Measurements from ENCODE around the gene CDC25C.
"Not testable (repeated sequence)": the region's sequence is repeated elsewhere in the genome, so short reads cannot be mapped to it uniquely, and the experiment has no call there.

CDC25C gene

DNA sequence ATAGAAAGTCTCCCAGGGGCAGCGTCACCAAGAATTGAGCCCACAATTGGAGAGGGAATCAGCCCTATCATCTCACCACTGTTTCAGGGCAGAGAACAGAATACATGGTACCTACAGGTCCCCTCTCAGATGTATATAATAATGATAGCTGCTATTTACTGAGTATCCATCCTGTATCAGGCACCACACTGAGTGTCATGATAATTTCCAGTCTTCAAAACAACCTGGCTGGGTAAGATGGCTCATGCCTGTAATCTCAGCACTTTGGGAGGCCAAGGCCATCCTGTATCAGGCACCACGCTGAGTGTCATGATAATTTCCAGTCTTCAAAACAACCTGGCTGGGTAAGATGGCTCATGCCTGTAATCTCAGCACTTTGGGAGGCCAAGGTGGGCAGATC, 83.8 kb downstream of the CDC25C start:
- not testable (repeated sequence) for H2BK12ac ChIP-seq (ENCODE audit: low read length); H2AFZ ChIP-seq (ENCODE audit: low read length); H3K18ac ChIP-seq (ENCODE audit: low read length); H3K27me3 ChIP-seq (ENCODE audit: control insufficient read depth in 3 of 3, insufficient read depth in 3 of 3, low read depth in 1 of 3, low read length in 3 of 3); H3K23ac ChIP-seq (ENCODE audit: low read depth, low read length, poor library complexity); H3K9me3 ChIP-seq (replicated peaks in 1 of 2; ENCODE audit: control insufficient read depth in 2 of 2, insufficient read depth in 1 of 2, low read depth in 1 of 2, low read length in 2 of 2); H3K4me3 ChIP-seq (ENCODE audit: low read length in 2 of 2); H3K27ac ChIP-seq (replicated peaks; ENCODE audit: low read length); H4K8ac ChIP-seq (ENCODE audit: low read depth, low read length); H2BK120ac ChIP-seq (ENCODE audit: low read depth, low read length); H4K91ac ChIP-seq (ENCODE audit: low read depth, low read length, poor library complexity); H3K14ac ChIP-seq (ENCODE audit: low read length); H3K4ac ChIP-seq (ENCODE audit: low read length); H3K79me1 ChIP-seq (ENCODE audit: low read depth, low read length); DNase-seq (ENCODE audit: low spot score); H2BK15ac ChIP-seq (ENCODE audit: low read length); H3K9ac ChIP-seq (ENCODE audit: low read depth, low read length, poor library complexity); H3K4me2 ChIP-seq (ENCODE audit: insufficient read depth, low read length, poor library complexity, severe bottlenecking); H2AK5ac ChIP-seq (ENCODE audit: low read depth, low read length); H2BK5ac ChIP-seq (ENCODE audit: low read length); H3K36me3 ChIP-seq (replicated peaks in 1 of 2; ENCODE audit: control insufficient read depth in 2 of 2, insufficient read depth in 2 of 2, low read length in 2 of 2)
- peaks cover 20 to 22% of the 10 kb centered on the region in 2 donors for H3K4me1 ChIP-seq (ENCODE audit: control insufficient read depth in 2 of 2, insufficient read depth in 1 of 2, low read depth in 1 of 2, low read length in 2 of 2)
- no CpG with 5 or more reads among the region's 2 CpGs for WGBS, 2 donors (ENCODE audit: extremely low coverage in 2 of 2, insufficient read length in 2 of 2, insufficient replicate concordance in 1 of 2)

DNA sequence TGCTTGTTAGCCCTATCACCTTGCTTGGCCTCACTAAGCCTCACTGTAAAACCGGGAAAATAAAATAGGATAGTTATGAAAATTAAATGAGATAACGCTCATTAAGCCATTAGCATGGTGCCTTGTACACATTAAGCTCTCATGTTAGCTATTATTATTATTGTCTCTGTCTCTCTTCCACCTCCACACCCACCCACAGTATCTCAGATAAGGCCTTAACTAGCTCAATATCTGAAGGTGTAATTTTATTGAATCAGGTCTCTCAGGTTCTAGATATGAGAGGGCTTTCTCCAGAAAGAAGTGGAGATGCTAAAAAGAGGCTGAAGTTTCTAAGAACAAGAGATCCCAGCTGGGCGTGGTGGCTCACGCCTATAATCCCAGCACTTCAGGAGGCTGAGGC, 84.8 kb downstream of the CDC25C start:
- Histone ChIP-seq H3K4ac (ENCODE audit: low read length) (no peak overlapping the region), H3K9ac (ENCODE audit: low read depth, low read length, poor library complexity) (no peak overlapping the region), H2BK15ac (ENCODE audit: low read length) (no peak overlapping the region), H3K27me3 (ENCODE audit: control insufficient read depth in 3 of 3, insufficient read depth in 3 of 3, low read depth in 1 of 3, low read length in 3 of 3) (peaks cover 0 to 10% (median 4%) of the 10 kb centered on the region in 3 experiments), H3K4me2 (ENCODE audit: insufficient read depth, low read length, poor library complexity, severe bottlenecking) (no peak overlapping the region), H4K91ac (ENCODE audit: low read depth, low read length, poor library complexity) (no peak overlapping the region), H2BK12ac (ENCODE audit: low read length) (no peak overlapping the region), H3K18ac (ENCODE audit: low read length) (no peak overlapping the region), H3K4me1 (ENCODE audit: control insufficient read depth in 2 of 2, insufficient read depth in 1 of 2, low read depth in 1 of 2, low read length in 2 of 2) (peaks cover 20% of the 10 kb centered on the region in 2 donors), H3K23ac (ENCODE audit: low read depth, low read length, poor library complexity) (no peak overlapping the region), H3K4me3 (ENCODE audit: low read length in 2 of 2) (no peak overlapping the region), H3K27ac (replicated peaks; ENCODE audit: low read length) (no peak overlapping the region), H3K14ac (ENCODE audit: low read length) (no peak overlapping the region), H2AFZ (ENCODE audit: low read length) (no peak overlapping the region), H2BK5ac (ENCODE audit: low read length) (no peak overlapping the region), H4K8ac (ENCODE audit: low read depth, low read length) (no peak overlapping the region), H3K79me1 (ENCODE audit: low read depth, low read length) (no peaks in the 10 kb centered on the region), H2AK5ac (ENCODE audit: low read depth, low read length) (no peak overlapping the region), H3K36me3 (replicated peaks in 1 of 2; ENCODE audit: control insufficient read depth in 2 of 2, insufficient read depth in 2 of 2, low read length in 2 of 2) (no peaks in the 10 kb centered on the region), H2BK120ac (ENCODE audit: low read depth, low read length) (no peak overlapping the region), H3K9me3 (replicated peaks in 1 of 2; ENCODE audit: control insufficient read depth in 2 of 2, insufficient read depth in 1 of 2, low read depth in 1 of 2, low read length in 2 of 2) (no peaks in the 10 kb centered on the region)
- no peak for DNase-seq (ENCODE audit: low spot score)
- no CpG with 5 or more reads among the region's 4 CpGs for whole genome bisulfite sequencing, 2 donors (ENCODE audit: extremely low coverage in 2 of 2, insufficient read length in 2 of 2, insufficient replicate concordance in 1 of 2)

DNA sequence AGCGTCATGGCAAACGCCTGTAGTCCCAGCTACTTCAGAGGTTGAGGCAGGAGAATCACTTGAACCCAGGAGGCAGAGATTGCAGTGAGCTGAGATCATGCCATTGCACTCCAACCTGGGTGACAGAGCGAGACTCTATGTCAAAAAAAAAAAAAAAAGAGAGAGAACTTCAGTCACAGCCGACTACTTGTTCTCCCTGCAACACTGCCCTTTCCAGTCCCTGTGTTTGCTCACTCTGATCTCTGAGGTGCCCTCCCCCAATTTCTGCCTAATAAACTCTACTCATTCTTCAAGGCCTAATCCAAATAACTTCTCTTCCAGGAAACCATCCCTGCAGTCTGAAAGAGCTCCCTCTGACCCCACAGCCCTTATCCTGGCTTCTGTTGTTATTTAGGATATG, 85.3 kb downstream of the CDC25C start:
- WGBS, 2 donors (ENCODE audit: extremely low coverage in 2 of 2, insufficient read length in 2 of 2, insufficient replicate concordance in 1 of 2), result no CpG with 5 or more reads among the region's 4 CpGs
- H3K79me1 ChIP-seq (ENCODE audit: low read depth, low read length), result no peaks in the 10 kb centered on the region
- H2BK5ac ChIP-seq (ENCODE audit: low read length), result no peak overlapping the region
- no peak overlapping the region for H2AFZ ChIP-seq (ENCODE audit: low read length)
- H3K23ac ChIP-seq (ENCODE audit: low read depth, low read length, poor library complexity), result no peak overlapping the region
- no peak overlapping the region for H2AK5ac ChIP-seq (ENCODE audit: low read depth, low read length)
- H3K27me3 ChIP-seq (ENCODE audit: control insufficient read depth in 3 of 3, insufficient read depth in 3 of 3, low read depth in 1 of 3, low read length in 3 of 3), result peaks cover 0 to 13% (median 8%) of the 10 kb centered on the region in 3 experiments
- H2BK15ac ChIP-seq (ENCODE audit: low read length), result no peak overlapping the region
- H3K4ac ChIP-seq (ENCODE audit: low read length), result no peak overlapping the region
- H4K91ac ChIP-seq (ENCODE audit: low read depth, low read length, poor library complexity), result no peak overlapping the region
- no peak overlapping the region for H4K8ac ChIP-seq (ENCODE audit: low read depth, low read length)
- no peak overlapping the region for H2BK120ac ChIP-seq (ENCODE audit: low read depth, low read length)
- no peak overlapping the region for H2BK12ac ChIP-seq (ENCODE audit: low read length)
- H3K9me3 ChIP-seq (replicated peaks in 1 of 2; ENCODE audit: control insufficient read depth in 2 of 2, insufficient read depth in 1 of 2, low read depth in 1 of 2, low read length in 2 of 2), result no peaks in the 10 kb centered on the region
- H3K4me3 ChIP-seq (ENCODE audit: low read length in 2 of 2), result no peak overlapping the region
- no peak overlapping the region for H3K9ac ChIP-seq (ENCODE audit: low read depth, low read length, poor library complexity)
- H3K4me1 ChIP-seq (ENCODE audit: control insufficient read depth in 2 of 2, insufficient read depth in 1 of 2, low read depth in 1 of 2, low read length in 2 of 2), result peaks cover 20 to 22% of the 10 kb centered on the region in 2 donors
- no peak overlapping the region for H3K4me2 ChIP-seq (ENCODE audit: insufficient read depth, low read length, poor library complexity, severe bottlenecking)
- H3K14ac ChIP-seq (ENCODE audit: low read length), result no peak overlapping the region
- H3K18ac ChIP-seq (ENCODE audit: low read length), result no peak overlapping the region
- no peak for DNase-seq (ENCODE audit: low spot score)
- no peak overlapping the region for H3K27ac ChIP-seq (replicated peaks; ENCODE audit: low read length)
- H3K36me3 ChIP-seq (replicated peaks in 1 of 2; ENCODE audit: control insufficient read depth in 2 of 2, insufficient read depth in 2 of 2, low read length in 2 of 2), result no peaks in the 10 kb centered on the region

DNA sequence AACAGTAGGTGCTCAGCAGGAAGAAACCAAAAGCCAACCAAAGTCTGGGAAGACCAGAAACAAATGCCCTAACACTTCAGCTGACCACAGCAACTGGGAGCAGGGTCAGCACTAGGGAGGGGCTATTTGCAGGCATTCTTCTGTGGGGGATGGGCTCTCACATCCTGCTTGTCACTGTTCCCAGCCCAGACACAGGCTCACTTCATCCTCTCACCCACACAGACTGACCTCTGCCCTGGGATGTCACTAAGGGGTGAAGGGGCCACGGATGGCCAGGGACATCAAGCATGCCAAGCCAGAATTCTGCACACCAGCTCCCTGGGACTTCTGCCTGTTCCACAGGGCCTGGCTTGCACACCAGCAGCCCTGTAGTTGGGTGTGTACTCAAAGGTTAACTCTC, 85.9 kb downstream of the CDC25C start:
- H3K9ac ChIP-seq (ENCODE audit: low read depth, low read length, poor library complexity), result no peak overlapping the region
- no peak overlapping the region for H2AK5ac ChIP-seq (ENCODE audit: low read depth, low read length)
- no peak overlapping the region for H3K18ac ChIP-seq (ENCODE audit: low read length)
- H3K79me1 ChIP-seq (ENCODE audit: low read depth, low read length), result no peaks in the 10 kb centered on the region
- H3K27ac ChIP-seq (replicated peaks; ENCODE audit: low read length), result peak overlapping the region; percentile 17
- no peak overlapping the region for H3K4me2 ChIP-seq (ENCODE audit: insufficient read depth, low read length, poor library complexity, severe bottlenecking)
- no peak overlapping the region for H2BK5ac ChIP-seq (ENCODE audit: low read length)
- no peak overlapping the region for H2BK15ac ChIP-seq (ENCODE audit: low read length)
- no peak overlapping the region for H2BK120ac ChIP-seq (ENCODE audit: low read depth, low read length)
- peaks cover 0 to 19% (median 14%) of the 10 kb centered on the region in 3 experiments for H3K27me3 ChIP-seq (ENCODE audit: control insufficient read depth in 3 of 3, insufficient read depth in 3 of 3, low read depth in 1 of 3, low read length in 3 of 3)
- H3K4ac ChIP-seq (ENCODE audit: low read length), result no peak overlapping the region
- DNase-seq (ENCODE audit: low spot score), result peak; percentile 54
- no peak overlapping the region for H4K8ac ChIP-seq (ENCODE audit: low read depth, low read length)
- no peak overlapping the region for H2AFZ ChIP-seq (ENCODE audit: low read length)
- H3K23ac ChIP-seq (ENCODE audit: low read depth, low read length, poor library complexity), result no peak overlapping the region
- peak overlapping the region; percentile 51 for H2BK12ac ChIP-seq (ENCODE audit: low read length)
- H3K4me3 ChIP-seq (ENCODE audit: low read length in 2 of 2), result no peak overlapping the region
- no peaks in the 10 kb centered on the region for H3K9me3 ChIP-seq (replicated peaks in 1 of 2; ENCODE audit: control insufficient read depth in 2 of 2, insufficient read depth in 1 of 2, low read depth in 1 of 2, low read length in 2 of 2)
- H3K14ac ChIP-seq (ENCODE audit: low read length), result no peak overlapping the region
- H4K91ac ChIP-seq (ENCODE audit: low read depth, low read length, poor library complexity), result no peak overlapping the region
- no CpG with 5 or more reads among the region's 1 CpG for WGBS, 2 donors (ENCODE audit: extremely low coverage in 2 of 2, insufficient read length in 2 of 2, insufficient replicate concordance in 1 of 2)
- H3K36me3 ChIP-seq (replicated peaks in 1 of 2; ENCODE audit: control insufficient read depth in 2 of 2, insufficient read depth in 2 of 2, low read length in 2 of 2), result no peaks in the 10 kb centered on the region
- H3K4me1 ChIP-seq (ENCODE audit: control insufficient read depth in 2 of 2, insufficient read depth in 1 of 2, low read depth in 1 of 2, low read length in 2 of 2), result peaks cover 20 to 22% of the 10 kb centered on the region in 2 donors

Data from neuronal stem cell (in vitro differentiated cells).